ENCODE measurements around the gene MLLT10. TPM values are rescaled to one million over a fixed set of nuclear protein-coding genes. Genes with fewer than 3 reads are reported as not detected.
"Not testable (repeated sequence)": the region's sequence is repeated elsewhere in the genome, so short reads cannot be mapped to it uniquely, and the experiment has no call there.

The MLLT10 gene
- total RNA-seq, 4 donors from 2014 or later, result 33.4 to 58.1 (median 43.6) TPM

DNA sequence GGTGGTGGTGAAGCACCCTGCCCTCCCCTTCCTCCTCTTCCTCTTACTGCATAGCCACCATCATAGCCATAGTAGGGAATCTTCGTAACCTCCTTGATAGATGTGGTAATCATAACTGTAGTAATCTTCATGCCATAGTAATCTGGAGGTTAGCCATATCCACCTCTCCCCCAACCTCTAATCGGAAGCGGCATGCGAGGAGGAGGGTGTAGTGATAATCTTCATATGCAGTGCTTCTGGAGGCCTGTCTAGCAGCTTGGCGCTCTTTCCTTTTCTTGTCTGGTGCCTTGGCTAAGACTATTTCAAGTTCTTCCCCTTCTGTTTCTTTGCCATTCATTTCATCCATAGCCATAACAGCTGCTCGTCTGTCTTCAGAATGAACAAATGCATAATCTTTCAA, 90.9 kb downstream of the MLLT10 start:
- TF ChIP-seq, protein P1, sequence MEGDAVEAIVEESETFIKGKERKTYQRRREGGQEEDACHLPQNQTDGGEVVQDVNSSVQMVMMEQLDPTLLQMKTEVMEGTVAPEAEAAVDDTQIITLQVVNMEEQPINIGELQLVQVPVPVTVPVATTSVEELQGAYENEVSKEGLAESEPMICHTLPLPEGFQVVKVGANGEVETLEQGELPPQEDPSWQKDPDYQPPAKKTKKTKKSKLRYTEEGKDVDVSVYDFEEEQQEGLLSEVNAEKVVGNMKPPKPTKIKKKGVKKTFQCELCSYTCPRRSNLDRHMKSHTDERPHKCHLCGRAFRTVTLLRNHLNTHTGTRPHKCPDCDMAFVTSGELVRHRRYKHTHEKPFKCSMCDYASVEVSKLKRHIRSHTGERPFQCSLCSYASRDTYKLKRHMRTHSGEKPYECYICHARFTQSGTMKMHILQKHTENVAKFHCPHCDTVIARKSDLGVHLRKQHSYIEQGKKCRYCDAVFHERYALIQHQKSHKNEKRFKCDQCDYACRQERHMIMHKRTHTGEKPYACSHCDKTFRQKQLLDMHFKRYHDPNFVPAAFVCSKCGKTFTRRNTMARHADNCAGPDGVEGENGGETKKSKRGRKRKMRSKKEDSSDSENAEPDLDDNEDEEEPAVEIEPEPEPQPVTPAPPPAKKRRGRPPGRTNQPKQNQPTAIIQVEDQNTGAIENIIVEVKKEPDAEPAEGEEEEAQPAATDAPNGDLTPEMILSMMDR (IDR thresholded peaks at IDR 0.05), result no peak
- ATAC-seq (ENCODE audit: low FRiP score), result no peak
- DNase-seq (ENCODE audit: low spot score), result no peak

DNA sequence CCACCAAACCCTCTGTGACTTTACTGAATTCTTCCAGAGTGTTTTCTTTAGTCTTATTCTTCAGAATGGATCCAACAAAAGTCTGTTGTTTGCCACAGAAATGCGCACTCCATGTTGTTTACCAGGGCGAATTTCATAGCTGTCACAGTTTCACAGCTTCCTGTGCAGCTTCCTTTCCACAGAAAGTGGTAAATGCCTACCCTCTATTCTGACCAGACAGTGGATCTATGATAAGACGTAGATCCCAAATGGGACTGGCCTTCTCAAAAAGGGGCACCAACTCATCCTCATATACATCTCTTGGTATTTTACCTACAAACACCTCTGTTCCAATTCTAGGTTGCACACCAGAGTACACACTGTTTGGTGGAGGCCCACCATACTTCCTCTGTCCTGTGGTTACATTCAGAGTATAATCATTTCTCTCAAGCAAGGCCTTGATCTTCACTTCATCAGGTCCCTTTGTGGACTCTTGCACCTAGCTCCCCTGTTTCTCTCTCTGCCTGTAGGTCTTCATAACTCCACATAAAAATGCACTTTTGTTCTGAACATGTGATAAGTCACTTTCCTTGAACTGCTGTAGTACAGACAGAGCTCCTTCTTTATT, 91.7 kb downstream of the MLLT10 start:
- TF ChIP-seq, protein P1 (IDR thresholded peaks at IDR 0.05), result no peak
- DNase-seq (ENCODE audit: low spot score) (no peak), ATAC-seq (ENCODE audit: low FRiP score) (no peak)

DNA sequence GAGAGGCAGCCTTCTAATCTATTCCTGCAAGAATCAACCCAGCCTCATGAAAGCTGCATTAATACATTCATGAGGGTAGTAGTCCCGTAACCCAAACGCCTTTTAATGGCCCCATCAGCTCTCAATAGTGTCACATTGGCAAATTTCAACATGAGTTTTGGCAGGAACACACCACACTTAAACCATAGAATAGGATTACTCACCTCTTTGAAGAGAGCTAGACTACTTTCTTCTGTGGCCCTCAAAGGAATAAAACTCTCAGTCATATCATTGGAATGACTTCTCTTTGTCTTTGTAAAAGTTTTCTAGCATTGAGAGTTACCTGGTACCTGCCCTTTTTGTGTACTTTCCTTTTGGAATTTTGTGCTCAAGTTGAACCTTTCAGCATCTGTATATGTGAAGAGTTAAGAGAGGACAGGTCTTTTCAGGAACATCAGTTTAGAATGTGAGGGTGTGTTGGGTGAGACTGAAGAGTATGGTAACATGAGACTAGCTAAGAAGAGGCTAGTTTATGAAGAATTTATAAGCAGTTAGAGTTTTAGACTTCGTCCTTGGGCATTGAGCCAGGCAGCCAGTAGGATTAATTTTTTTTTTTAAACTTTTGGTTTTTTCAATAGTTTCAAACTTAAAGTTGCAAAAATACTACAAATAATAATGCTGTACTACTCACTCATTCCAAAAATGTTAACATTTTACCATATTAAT, 92.6 kb downstream of the MLLT10 start:
- TF ChIP-seq, protein P1 (IDR thresholded peaks at IDR 0.05), result no peak
- ATAC-seq (ENCODE audit: low FRiP score), result no peak
- DNase-seq (ENCODE audit: low spot score), result no peak

DNA sequence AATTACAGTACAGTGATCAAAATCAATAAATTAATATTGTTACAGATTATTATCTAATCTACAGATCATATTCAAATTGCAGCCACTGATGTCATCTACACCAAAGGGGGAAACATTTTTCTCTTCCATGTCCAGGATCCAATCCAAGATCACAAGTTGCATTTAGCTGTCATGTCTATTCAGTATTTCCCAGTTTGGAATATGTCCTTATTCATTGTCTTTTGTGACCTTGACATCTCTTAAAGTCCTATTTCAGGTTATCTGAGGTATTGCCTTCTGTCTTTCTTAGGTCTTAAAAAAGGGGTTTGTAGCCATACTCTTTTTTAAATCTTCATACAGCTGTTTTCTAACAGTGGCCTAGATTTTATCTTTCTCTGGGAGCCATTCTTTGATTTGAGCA, 93.3 kb downstream of the MLLT10 start:
- TF ChIP-seq, protein P1 (IDR thresholded peaks at IDR 0.05), result no peak
- ATAC-seq (ENCODE audit: low FRiP score) (no peak), DNase-seq (ENCODE audit: low spot score) (no peak)

DNA sequence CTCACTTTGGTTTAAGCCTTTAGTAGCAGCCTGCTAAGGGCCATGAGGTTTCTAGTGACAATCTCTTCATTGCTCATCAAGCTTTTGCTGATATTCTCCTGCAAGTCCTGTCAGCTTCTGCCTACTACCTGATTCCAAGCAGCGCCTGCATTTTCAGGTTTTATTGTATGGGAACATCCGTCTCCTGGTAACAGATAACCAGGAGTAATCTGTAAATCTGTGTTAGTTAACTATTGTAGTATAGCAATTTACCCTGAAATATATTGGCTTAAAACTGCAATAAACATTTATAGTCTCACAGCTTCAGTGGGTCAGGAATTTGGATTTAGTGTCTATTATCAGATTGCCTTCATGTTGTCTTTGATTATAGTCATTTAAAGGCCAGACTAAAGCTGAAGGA, 94.0 kb downstream of the MLLT10 start:
- ATAC-seq (ENCODE audit: low FRiP score), result no peak
- no peak for DNase-seq (ENCODE audit: low spot score)
- TF ChIP-seq, protein P1 (IDR thresholded peaks at IDR 0.05), result no peak

DNA sequence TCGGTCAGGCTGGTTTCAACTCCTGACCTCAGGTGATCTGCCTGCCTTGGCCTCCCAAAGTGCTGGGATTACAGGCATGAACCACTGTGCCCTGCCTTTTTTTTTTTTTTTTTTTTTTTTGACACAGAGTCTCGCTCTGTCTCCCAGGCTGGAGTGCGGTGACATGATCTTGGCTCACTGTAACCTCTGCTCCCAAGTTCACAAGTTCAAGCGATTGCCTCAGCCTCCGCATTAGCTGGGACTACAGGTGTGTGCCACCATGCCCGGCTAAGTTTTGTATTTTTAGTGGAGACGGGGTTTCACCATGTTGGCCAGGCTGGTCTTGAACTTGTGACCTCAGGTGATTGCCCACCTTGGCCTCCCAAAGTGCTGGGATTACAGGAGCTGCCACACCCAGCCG, 94.6 kb downstream of the MLLT10 start:
- not testable (repeated sequence) for ATAC-seq (ENCODE audit: low FRiP score); DNase-seq (ENCODE audit: low spot score)

DNA sequence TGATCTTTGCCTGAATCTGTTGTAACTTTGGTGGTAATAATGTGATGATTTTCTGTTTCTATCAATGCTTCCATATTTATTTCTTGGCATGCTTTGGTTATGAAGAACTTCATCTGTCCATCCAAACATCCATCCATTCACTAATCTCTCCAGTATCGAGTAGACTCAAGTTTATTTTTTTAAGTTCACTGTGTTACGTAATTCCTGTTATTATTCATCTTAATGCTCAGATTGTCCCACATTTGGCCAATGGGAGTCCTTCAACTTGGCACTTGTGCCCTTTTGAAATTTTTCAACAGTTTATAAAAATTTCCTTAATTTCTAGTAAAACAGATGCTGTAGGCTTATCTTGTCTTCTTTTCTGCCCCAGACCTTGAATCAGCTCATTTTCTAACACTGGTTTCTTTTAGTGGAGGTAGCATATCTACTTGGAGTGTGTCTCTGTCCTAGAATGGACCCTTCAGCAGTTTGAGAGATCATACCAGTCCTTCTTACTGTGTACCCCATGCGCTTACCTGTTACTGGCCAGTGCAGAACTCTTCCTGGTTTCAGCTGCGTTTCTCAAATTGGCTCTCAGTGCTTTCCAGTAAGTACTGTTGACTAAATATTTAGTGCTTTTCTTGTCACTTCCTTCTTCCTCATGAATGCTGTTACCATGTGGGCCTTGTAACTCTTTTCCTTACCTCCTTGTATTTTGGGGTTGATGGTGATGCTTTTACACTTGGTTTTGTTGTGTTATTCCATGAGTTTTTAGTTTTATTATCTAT, 100.8 kb downstream of the MLLT10 start:
- no peak for DNase-seq (ENCODE audit: low spot score)
- ATAC-seq (ENCODE audit: low FRiP score), result no peak
- TF ChIP-seq, protein P1 (IDR thresholded peaks at IDR 0.05), result no peak

All from omental fat pad (tissue), 4 donors.